IPS-18a (cell line): ENCODE data around the gene HOXC6.

Experiments used
- H3K27ac ChIP-seq: one replicate; pipeline ENCODE4 v1.5.1; 2013; ENCODE audit warnings: low read length
- H3K27me3 ChIP-seq: one replicate; pipeline ENCODE4 v1.6.1; 2013; ENCODE audit warnings: mild to moderate bottlenecking, low read length; ENCODE audit not compliant: control insufficient read depth, insufficient read depth
- H3K36me3 ChIP-seq: one replicate; pipeline ENCODE4 v1.6.1; 2013; ENCODE audit warnings: low read depth, low read length; ENCODE audit not compliant: control insufficient read depth
- H3K4me1 ChIP-seq: one replicate; pipeline ENCODE4 v1.6.1; 2013; ENCODE audit warnings: low read depth, low read length; ENCODE audit not compliant: control insufficient read depth
- H3K4me3 ChIP-seq: one replicate; pipeline ENCODE4 v1.5.1; 2013; ENCODE audit warnings: low read length
- H3K9ac ChIP-seq: one replicate; pipeline ENCODE4 v1.6.1; 2013; ENCODE audit warnings: mild to moderate bottlenecking, low read length, moderate library complexity
- H3K9me3 ChIP-seq: one replicate; pipeline ENCODE4 v1.6.1; 2013; ENCODE audit warnings: low read depth, low read length; ENCODE audit not compliant: control insufficient read depth

HOXC6 gene

DNA sequence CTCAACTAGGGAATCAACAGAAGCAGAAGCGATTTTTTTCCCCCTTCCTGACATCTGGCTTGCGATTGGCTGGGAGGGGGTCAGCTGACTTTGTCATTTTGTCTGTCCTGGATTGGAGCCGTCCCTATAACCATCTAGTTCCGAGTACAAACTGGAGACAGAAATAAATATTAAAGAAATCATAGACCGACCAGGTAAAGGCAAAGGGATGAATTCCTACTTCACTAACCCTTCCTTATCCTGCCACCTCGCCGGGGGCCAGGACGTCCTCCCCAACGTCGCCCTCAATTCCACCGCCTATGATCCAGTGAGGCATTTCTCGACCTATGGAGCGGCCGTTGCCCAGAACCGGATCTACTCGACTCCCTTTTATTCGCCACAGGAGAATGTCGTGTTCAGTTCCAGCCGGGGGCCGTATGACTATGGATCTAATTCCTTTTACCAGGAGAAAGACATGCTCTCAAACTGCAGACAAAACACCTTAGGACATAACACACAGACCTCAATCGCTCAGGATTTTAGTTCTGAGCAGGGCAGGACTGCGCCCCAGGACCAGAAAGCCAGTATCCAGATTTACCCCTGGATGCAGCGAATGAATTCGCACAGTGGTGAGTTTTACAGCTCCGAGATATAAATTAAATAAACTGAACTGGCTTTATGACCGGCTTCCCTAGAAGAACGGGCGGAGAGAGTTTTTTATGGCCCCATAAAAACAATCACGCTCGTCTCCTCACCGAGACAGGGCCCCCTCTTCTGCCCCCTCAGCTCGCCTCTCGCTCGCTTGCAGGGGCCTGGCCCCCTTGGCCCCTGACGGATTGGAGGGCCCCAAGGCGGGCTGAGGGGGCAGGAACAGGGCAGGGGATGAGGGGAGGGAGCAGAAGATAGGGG, at the start of gene HOXC6:
Gene HOXC6, plus strand, starts transcription at position 127 of the 888 bp plus-strand sequence. Its CDS starts 82 bp downstream, at position 209.
- H3K4me1 ChIP-seq, result no peaks in the 10 kb centered on the region
- H3K9me3 ChIP-seq, result no peaks in the 10 kb centered on the region
- no peak within 1 kb of the TSS for H3K27ac ChIP-seq
- no peak within 1 kb of the TSS for H3K4me3 ChIP-seq
- H3K9ac ChIP-seq, result no peak within 1 kb of the TSS
- H3K36me3 ChIP-seq, result no peaks in the 10 kb centered on the region
- peaks cover 100% of the 10 kb centered on the region for H3K27me3 ChIP-seq

DNA sequence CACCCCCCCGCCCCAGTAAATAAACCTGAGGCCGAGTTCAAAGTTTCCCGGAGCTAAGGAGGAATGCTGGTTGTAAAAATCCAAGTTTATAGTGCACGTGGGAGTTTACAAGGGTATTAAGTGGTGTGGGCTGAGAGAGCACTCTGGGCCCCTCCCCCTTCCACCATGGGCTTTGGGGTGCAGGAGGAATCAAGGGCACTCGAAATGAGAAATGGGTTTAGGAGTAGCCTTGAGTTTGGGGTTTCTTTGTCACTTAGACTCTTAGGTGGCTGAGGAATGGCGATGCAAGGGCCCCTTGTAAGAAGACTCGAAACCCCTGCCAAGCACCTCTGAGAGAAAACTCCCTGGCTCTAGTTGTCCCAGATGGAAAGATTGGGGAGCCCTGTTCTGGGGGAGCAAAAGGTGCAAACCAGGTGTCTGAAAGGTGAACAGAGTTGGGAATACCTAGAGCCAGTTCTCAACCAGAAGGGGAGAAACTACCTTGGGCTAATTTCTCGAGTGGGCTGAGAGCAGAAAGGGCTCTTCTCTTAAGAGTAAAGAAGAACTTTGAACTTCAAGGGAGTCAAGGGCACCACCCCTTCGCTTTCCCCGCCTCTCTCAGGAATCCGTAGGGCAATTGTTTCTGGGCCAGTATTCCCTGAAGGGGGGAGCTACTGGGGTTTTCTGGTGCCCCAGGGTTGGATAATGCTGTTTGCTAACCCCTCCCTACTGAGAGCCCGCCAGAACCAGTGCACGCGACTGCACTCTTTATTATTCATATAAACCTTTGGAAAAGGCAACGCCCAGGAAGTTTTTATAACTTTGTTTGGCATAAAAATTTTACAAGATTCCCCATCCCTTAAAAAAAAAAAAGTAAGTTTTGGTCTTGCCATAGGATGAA, 49.5 kb upstream of the HOXC6 start:
- Histone ChIP-seq H3K27ac (no peak overlapping the region), H3K4me1 (peaks cover 3% of the 10 kb centered on the region), H3K9ac (no peak overlapping the region), H3K36me3 (no peaks in the 10 kb centered on the region), H3K4me3 (no peak overlapping the region), H3K27me3 (peaks cover 100% of the 10 kb centered on the region), H3K9me3 (no peaks in the 10 kb centered on the region)

DNA sequence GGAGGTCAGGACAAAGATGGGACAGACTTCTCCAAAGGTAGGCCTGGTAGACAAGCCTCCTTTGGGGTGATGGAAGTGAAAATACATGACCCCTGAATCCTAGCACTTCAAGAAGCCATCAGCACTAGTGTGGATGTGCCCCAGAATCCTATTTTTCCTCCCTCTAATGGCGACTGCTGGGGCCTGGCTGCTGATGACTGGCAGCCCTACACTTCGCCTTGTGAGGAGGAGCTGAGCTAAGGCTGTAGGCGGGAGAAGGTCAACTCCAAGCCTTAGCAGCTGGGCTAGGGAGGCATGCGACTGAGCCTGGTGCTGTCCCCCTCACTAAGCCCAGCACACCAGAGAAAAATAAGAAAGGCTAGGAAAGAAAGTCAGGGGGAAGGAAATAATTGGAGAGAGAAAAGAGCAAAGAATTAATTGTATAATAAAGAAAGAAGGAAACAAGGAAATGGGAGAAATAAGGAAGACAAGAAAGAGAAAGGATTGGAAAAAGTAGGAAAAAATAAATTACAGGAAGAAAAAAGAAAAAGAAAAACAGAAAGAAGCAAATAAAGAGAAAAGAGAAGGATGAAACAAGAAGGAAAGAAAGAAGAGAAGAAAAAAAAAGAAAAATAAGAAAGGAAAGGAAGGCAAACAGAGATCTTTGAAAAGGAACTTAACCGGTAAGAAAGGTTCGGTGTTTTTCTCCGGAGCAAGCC, 48.0 kb upstream of the HOXC6 start:
- H3K4me3 ChIP-seq, result no peak overlapping the region
- no peak overlapping the region for H3K27ac ChIP-seq
- peaks cover 3% of the 10 kb centered on the region for H3K4me1 ChIP-seq
- H3K9ac ChIP-seq, result no peak overlapping the region
- no peaks in the 10 kb centered on the region for H3K36me3 ChIP-seq
- no peaks in the 10 kb centered on the region for H3K9me3 ChIP-seq
- peaks cover 100% of the 10 kb centered on the region for H3K27me3 ChIP-seq

DNA sequence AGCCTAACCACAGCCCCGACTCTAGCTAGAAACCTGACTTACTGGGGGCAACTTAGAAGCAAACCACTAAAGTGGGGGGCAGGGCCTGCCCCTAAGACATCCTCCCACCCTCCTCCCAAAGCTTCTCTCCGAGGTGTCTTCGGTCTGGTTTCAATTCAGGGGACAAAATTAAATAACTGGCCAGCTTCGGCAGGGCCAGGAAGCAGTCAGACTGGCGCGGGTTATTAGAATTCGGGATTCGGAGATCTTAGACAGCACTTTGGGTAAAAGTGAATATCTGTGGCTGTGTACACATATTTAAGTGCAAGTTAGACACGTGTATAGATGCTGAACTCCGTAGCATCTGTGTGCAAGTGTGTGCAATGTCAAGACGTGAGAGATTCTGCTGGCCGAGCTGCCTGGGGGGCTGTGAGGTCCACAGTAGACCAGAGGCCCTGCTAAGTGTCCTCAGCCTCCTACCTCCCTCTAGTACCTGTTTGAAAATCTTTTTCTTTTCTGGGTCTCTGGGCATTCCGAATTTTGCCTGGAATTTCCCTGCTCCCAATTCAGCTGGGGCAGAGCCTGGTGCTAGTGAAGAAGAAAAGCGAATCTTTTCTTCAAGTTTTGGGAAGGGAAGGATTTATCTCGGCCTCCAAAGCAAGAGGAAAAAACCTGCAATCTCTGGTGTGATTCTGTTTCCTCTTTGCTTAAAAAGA, 47.3 kb upstream of the HOXC6 start:
- no peaks in the 10 kb centered on the region for H3K9me3 ChIP-seq
- no peaks in the 10 kb centered on the region for H3K4me1 ChIP-seq
- no peak overlapping the region for H3K27ac ChIP-seq
- no peak overlapping the region for H3K4me3 ChIP-seq
- no peaks in the 10 kb centered on the region for H3K36me3 ChIP-seq
- no peak overlapping the region for H3K9ac ChIP-seq
- H3K27me3 ChIP-seq, result peaks cover 100% of the 10 kb centered on the region

DNA sequence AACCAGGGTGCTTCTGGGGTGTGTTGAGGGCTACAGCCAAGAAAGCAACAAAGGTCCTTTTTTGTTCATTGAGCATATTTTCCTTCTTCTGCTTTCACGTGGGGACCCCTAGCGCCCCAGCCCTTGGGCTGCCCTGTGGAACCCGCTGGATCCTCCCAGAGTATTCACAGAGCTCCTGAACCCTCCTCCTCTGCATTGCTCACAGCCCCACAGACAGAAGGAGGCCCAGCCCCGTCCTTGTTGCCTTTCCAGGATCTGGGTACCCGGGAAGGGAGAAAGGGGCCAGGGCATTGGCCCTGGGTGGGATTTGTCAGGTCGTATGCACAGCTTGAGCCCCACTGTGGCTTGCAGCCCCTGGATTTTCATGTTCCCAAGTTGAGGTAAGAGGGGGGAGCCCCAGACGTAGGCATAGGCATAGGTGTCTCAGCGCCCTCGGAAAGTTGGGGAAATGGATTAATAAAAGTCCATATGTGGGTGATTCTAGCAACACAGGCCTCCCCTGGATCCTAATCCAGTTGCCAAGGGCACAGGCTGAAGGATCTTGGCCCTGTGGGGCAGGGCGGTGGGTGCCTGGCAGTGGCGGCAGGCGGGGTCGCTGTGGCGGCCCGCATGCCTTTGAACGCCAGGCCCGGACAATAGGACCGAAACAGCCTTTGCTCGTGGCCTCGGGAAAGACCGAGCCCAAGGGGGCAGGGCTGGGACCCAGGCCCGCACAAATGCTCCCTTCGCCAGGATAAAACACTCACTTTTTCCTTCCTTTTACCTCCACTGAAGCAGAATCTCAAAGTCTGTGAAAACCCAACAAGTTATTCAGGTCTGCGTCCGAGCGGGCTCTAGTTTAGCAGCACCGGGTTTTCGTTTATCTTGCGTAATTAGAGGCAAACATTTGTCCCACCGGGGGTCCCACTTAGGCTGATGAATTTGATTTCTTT, 46.3 kb upstream of the HOXC6 start:
- H3K27me3 ChIP-seq, result peaks cover 100% of the 10 kb centered on the region
- no peak overlapping the region for H3K4me3 ChIP-seq
- H3K36me3 ChIP-seq, result no peaks in the 10 kb centered on the region
- no peak overlapping the region for H3K27ac ChIP-seq
- H3K9ac ChIP-seq, result no peak overlapping the region
- H3K4me1 ChIP-seq, result no peaks in the 10 kb centered on the region
- no peaks in the 10 kb centered on the region for H3K9me3 ChIP-seq

DNA sequence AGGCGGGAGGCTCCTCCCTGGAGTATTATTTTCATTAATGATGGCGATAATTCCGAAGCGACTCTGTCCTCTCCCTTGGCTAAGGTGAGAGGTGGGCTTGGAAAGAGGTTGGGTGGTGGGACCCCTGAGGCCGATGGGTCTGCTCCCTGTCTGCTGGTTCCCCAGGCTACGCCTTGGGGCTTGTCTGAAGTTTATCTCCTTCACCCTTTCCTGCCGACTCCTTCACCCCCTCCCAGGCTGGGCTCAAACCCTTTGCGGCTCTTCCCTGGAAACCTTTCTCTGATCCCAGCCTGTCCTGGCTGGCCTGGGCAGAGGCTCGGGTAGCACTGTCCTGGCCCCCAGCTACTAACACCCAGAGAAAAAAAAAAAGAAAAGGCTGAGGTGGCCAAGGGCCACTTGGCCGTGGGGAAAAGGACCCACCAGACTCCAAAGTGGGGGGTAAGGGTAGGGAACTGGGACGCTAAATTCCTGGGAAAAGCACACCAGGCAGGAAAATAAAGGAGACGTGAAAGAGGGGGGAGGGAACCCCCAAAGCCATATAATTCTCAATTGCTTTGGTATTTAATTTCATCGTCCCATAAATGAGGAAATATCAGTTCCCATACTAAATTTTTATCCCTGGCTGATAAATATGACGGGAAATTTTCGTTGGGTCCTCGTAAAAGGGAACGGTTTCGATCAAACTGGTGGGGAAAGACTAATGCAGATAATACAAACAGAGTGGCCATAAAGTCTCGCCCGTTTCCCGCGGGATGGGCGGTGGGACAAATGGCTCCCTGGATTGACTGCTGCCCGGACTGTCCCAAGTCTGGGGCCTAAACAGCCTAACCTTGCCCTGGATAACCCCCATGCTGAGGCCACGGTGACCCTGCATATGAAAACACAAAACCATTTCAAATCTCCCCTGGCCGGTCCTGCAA, 45.3 kb upstream of the HOXC6 start:
- H3K9ac ChIP-seq, result no peak overlapping the region
- peaks cover 100% of the 10 kb centered on the region for H3K27me3 ChIP-seq
- no peaks in the 10 kb centered on the region for H3K4me1 ChIP-seq
- no peak overlapping the region for H3K4me3 ChIP-seq
- no peaks in the 10 kb centered on the region for H3K9me3 ChIP-seq
- no peaks in the 10 kb centered on the region for H3K36me3 ChIP-seq
- no peak overlapping the region for H3K27ac ChIP-seq

DNA sequence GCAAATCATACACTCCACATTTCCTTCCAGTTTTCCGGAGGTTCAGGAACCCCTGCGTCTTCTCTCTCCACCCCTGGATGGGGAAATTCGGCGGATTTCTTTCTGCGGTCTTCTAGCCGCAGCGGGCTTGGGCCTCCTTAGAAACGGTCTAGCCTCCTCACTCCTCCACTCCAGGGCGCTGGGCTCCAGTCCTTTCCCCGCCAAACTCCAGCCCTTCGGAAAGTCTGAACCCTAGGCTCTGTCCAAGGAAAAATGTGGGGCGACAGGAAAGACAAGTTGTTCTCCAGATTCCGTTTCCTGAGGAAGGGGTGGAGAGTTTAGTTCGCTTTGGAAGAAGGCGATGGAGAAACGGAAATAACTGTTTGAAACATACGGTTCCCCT, 44.7 kb upstream of the HOXC6 start:
- Histone ChIP-seq H3K27me3 (peaks cover 100% of the 10 kb centered on the region), H3K27ac (no peak overlapping the region), H3K9ac (no peak overlapping the region), H3K4me1 (no peaks in the 10 kb centered on the region), H3K36me3 (no peaks in the 10 kb centered on the region), H3K4me3 (no peak overlapping the region), H3K9me3 (no peaks in the 10 kb centered on the region)

DNA sequence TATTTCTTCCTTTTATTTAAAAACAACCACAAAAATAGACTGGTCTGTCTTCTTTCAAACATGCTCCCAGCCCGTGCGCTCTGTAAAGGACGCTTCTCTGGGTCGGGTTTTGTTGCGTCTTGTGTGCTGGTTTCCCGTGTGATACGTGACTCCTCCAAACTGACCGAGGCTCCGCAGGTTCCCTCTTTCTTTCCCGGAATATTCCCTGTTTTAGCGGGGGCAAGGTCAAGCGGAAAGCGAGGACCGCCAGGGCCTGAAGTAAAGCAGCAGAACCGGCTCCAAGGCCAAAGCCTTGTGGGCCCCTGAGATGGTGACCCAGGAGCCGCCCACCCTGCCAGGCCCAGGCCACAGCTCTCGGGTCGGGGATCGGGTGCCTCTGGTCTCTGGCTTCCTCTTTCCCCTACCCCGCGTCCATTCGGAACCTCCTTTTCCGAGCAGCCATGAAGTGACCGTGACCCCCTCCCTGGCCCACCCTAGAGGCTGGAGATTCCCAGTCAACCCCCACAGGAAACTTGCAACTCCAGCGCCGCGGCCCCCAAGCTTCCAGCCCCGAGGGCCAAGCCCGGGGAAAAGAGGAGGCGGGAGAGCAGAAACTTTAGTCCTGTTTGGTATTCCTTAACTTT, 44.2 kb upstream of the HOXC6 start:
- no peak overlapping the region for H3K9ac ChIP-seq
- no peaks in the 10 kb centered on the region for H3K36me3 ChIP-seq
- H3K9me3 ChIP-seq, result no peaks in the 10 kb centered on the region
- H3K4me3 ChIP-seq, result no peak overlapping the region
- H3K27me3 ChIP-seq, result peaks cover 100% of the 10 kb centered on the region
- H3K4me1 ChIP-seq, result no peaks in the 10 kb centered on the region
- no peak overlapping the region for H3K27ac ChIP-seq

DNA sequence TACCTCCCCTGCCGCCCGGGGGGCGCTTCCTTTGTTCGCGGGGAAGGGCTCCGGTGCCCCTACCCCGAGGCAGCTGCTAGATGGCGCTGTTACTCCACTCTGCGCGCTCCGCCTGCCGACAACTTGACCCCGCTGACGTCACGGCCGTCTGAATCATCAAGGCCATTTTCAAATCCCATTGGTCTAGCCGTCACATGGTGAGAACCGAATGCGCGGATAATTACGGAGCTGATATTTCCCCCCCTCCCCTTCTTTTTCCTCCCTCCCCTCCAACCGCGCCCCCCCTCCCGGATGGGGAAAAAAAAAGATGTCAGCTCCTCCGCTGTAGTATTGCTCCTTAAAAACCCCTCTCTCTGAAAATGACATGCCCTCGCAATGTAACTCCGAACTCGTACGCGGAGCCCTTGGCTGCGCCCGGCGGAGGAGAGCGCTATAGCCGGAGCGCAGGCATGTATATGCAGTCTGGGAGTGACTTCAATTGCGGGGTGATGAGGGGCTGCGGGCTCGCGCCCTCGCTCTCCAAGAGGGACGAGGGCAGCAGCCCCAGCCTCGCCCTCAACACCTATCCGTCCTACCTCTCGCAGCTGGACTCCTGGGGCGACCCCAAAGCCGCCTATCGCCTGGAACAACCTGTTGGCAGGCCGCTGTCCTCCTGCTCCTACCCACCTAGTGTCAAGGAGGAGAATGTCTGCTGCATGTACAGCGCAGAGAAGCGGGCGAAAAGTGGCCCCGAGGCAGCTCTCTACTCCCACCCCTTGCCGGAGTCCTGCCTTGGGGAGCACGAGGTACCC, 43.1 kb upstream of the HOXC6 start, which contains the start of gene HOXC10:
Gene HOXC10, plus strand, starts transcription at position 246 of the 791 bp plus-strand sequence. Its CDS starts 114 bp downstream, at position 360.
- Histone ChIP-seq H3K27me3 (peaks cover 100% of the 10 kb centered on the region), H3K27ac (no peak within 1 kb of the TSS), H3K36me3 (no peaks in the 10 kb centered on the region), H3K9me3 (no peaks in the 10 kb centered on the region), H3K9ac (no peak within 1 kb of the TSS), H3K4me1 (no peaks in the 10 kb centered on the region), H3K4me3 (peak within 1 kb of the TSS; percentile 6)
